OCI-M2 (cell line): ENCODE results near the gene SLC16A8.
"Not testable (repeated sequence)": the region's sequence is repeated elsewhere in the genome, so short reads cannot be mapped to it uniquely, and the experiment has no call there.

Source experiments
- DNase-seq: peaks from one replicate; lab custom pipeline; 2025; ENCODE audit not compliant: unreplicated experiment; lab: John Stamatoyannopoulos, UW

The SLC16A8 gene

DNA sequence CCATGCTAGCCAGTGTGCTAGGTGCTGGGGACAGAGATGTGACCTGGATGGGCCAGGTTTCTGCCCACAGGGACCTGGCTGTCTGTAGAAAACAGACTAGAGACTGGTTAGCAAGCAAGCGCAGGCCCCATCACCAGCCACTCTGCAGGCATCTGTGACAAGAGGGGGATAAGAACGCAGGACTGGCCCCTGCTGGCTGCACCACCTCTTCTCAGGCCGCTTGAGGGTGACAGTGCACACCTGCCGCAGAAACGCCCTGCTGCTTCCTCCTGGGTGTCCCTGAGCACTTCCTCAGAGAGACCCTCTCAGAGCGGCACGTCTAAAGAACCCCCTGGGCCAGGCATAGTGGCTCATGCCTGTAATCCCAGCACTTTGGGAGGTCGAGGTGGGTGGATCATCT lies 32.7 kb downstream of the SLC16A8 start:
- no peak for DNase-seq

DNA sequence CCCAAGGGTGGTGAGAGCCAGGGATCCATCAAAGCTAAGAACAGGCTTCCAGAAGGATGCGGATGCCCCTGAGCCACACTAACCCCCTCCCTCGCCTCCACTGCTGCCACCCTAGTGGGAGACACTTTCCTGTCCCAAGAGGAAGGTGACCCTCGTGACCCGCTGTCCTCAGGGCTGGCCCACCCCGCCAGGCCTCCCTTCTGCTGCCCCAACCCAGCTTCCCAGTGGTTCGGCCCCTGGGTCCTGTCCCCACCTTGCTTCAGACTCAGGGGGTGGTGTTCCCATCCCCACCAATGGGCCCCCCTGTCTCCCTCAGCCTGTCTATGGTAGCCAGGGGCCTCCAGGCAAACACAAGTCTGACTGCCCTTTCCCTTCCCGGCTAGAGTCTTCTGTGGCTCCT lies 33.3 kb downstream of the SLC16A8 start:
- no peak for DNase-seq

- DNase-seq, result no peak
These were observed 34.0 kb downstream of the SLC16A8 start for GRCh38 chr22:38049812-38050619.

GRCh38 chr22:38046070-38046748 lies 37.8 kb downstream of the SLC16A8 start:
- no peak for DNase-seq

- no peak for DNase-seq
These were observed 40.6 kb downstream of the SLC16A8 start for GRCh38 chr22:38043151-38044039.

GRCh38 chr22:38042488-38042790 lies 41.5 kb downstream of the SLC16A8 start:
- no peak for DNase-seq

DNA sequence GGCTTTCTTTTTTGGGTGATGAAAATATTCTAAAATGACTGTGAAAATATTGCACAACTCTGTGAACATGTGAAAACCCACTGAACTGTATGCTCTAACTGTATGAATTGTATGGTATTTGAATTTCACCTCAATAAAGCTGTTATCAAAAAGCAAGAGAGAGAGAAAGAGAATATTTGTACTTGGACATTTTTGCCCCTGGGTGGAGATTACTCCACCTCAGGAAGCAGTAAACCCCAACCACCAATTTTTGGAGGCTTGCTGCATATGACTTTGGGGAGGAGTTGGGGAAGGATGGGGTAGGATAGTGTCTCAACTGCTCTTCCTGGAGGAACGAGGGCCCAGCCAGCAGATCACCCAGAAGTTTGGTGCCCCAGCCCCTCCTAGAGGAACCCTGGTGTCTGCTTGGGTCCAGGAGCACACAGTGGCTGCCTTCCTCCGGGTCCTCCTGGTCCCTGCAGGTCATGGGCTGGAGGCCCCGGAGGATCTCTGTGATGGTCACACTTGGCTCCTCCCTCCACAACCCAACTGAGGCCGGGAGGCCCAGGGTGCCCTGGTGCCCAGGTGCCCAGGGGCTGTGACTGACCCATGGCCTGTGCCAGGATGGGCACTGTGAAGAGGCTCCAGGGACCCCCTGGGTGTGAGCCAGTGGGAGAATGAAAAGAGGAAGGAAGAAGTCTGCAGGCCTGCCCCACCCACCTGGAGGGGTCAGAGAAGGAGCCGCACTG lies 42.1 kb downstream of the SLC16A8 start:
- DNase-seq, result no peak

DNA sequence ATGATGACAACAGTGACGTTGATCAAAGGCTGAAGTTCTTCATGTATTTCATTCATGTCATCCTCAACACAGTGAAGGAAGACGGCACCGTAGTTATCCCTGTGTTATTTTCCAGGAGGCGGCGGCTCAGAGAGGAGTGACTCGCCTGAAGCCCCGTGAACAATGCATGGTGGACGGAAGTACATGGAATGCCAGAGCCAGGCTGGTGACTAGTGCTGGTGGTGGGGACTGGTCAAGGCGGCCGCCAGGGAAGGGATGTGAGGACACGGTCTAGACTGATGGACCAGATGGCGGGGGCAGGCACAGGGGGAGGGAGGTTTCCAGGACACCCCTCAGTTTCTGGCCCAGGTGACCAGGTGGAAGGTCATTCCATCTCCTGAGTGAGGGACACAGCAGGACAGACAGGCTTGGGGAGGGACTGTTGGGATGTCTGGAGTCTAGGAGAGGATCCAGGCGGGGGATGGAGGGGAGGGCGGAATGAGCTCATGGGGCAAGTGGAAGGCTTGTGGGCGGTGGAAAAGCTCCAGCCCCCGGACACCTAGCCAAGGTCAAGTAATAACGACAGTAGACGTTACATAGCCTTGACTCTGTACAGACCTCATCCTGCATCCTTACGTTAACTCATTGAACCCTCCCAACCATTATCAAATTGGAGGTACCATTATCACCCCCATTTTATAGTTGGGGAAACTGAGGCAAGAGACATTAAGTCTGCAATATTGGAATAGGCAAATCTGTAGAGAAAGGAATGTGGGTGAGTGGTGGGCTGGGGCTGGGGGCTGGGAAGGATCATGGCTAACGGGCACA lies 42.8 kb downstream of the SLC16A8 start:
- DNase-seq, result no peak

DNA sequence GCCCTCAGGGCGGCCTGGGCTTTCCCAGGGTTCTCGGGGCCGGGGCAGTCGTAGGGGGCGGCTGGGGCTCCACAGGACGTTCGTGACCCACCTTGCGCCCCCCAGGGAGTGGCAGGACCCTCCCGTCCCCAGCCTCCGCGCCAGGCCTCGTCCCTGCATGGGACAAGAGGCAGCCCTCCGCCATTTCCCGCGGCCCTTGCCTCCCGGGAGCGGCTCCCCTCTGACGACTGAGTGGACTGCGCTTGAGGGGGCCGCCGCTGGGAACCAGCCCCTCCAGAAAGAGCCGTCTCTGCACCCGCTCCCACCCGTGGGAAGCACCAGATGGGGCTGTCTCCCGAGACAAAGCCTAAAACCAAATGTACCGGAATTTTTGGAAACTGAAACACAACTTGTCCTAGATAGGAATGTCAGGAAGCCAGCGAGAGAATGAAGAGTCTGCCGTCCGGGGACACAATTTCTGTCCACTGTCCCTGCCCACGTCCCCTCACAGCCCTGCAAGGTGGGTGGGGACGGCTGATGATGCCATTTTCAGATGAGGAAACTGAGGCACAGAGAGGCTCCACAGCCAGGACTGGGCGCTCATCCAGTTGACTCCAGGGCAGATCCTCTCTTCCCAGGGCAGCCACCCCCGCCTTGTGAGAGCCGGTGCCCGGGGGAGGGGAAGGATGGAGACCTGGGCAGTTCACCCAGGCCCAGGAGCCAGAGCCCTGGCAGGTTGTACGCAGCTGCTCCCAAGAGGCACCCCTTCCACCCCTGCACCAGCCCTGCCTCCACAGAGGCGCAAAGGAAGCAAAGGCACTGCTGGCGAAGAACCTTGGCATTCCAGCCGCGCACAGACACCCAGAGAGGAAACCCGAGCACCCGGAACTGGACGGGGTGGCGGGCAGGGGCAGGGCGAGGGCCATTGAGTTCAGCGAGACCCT lies 44.8 kb downstream of the SLC16A8 start:
- DNase-seq, result no peak

GRCh38 chr22:38038426-38038825 lies 45.6 kb downstream of the SLC16A8 start:
- no peak for DNase-seq

DNA sequence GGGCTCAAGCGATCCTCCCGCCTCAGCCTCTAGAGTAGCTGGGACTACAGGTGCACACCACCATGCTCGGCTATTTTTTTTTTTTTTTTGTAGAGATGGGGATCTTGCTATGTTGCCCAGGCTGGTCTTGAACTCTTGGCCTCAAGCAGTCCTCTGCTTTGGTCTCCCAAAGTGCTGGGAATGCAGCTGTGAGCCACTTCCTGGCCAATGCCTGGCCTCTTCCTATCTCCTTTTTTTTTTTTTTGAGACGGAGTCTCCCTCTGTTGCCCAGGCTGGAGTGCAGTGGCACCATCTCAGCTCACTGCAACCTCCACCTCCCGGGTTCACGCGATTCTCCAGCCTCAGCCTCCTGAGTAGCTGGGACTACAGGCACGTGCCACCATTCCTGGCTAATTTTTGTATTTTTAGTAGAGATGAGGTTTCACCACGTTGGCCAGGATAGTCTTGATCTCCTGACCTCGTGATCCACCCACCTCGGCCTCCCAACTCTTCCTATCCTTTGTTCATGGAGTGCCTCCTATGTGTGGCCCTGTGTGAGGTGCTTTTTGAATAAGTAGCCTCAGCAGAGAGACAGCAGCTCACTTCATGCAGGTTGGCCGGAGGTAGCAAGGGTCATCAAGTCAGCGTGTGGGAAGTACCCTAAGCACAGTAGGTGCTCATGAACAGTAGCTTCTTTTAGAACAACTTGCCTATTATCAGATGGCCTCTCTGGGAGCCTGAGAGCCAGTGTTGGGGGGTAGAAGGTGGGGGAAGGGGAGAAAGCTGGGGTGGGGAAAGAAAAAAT lies 46.4 kb downstream of the SLC16A8 start:
- DNase-seq, result not testable (repeated sequence)

GRCh38 chr22:38036392-38037062 lies 47.5 kb downstream of the SLC16A8 start:
- no peak for DNase-seq

DNA sequence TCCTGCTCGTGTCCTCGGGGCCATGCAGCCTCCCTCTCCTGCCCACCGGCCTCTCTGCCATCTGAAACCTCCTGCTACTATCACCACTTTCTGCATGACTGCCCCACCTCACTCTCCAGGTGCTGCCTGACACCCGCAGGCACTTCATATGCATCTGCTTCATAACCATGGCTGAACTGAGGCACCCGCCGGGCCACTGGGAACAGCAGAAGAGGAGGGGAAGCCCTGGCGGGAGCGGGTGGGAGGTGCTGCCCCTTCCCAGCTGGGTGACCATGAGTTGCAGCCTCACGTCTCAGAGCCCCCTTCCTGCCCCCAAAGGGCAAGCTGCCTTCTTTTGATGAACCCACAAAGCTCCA lies 48.5 kb downstream of the SLC16A8 start:
- no peak for DNase-seq

DNA sequence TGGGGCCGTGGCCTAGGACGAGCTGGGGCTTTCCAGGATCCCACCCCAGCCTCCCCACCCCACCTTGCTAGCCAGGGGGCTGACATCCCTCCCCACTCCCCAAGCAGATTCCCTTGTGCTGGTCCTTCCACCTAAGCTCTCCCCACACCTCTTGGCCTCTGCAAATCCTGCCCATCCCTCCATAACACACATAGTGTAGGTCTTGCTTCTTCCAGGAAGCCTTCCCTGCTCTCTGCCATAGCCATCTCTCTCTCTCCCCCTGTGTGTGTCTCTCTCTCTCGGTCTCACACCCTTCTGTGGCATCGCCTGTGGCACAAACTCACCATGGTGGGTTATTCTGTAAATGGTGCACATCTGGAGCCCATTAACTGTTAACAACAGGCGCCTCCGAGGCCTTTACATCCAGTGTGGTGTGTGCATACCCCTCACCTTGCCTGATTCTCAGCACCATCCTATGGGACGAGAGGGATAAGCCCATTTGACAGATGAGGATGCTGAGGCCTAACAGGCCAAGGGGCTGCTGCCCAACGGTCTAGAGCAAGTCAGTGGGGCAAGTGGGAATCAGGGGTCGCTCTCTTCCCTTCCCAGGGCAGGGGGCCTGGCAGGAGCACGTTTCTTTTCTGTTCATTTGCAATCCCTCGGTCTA lies 49.0 kb downstream of the SLC16A8 start:
- DNase-seq, result no peak

DNA sequence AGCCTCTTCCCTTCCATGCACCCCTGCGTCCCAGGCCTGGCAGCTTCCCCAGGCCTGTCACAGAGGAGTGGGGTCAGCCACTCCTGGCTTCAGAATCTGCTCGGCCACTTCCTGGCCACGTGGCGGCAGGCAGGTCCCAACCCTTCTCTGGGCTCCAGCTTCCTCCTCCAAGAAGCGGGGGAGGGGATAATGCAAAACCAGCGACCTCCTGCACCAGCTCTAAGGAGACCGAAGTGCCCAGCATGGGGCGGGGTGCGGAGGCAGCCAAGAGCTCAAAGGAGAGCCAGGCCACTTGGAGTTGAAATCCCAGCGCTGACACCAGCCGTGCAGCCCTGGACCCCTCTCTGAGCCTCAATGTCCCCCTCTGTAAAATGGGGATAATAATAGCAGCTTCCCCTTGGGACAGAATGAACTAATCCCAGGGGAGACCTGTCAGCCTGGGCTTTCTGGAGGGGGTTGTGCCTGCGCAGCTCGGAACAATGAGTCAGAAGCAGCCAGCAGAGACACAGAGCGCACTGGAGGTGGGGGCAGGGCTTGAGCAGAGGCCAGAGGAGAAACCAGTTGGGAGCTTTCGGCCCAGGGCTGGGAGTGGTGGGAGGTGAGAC lies 49.6 kb downstream of the SLC16A8 start:
- DNase-seq, result no peak

GRCh38 chr22:38033522-38034277 lies 50.3 kb downstream of the SLC16A8 start:
- DNase-seq, result no peak
